HepG2 (cell line): ENCODE measurements around the gene ZDHHC7. TPM values are rescaled to one million over a fixed set of nuclear protein-coding genes. Genes with fewer than 3 reads are reported as not detected.

Source experiments
- ATM ChIP-seq: fragments of 450-650 bp; IDR thresholded peaks from 2 replicates; pipeline ENCODE4 v1.7.1; 2017; ENCODE audit warnings: mild to moderate bottlenecking, borderline replicate concordance
- EP300 ChIP-seq, 3 experiments: sonication (generic) in 1 of 3; formaldehyde crosslinking in 1 of 3; IDR thresholded peaks; 2 replicates each; pipeline versions ENCODE4 v1.5.1 to v1.6.1; 2011 to 2020; ENCODE audit warnings: low read depth in 2 of 3, low read length in 2 of 3, borderline replicate concordance in 1 of 3, improper control_type of control experiment in 1 of 3, mild to moderate bottlenecking in 1 of 3, missing genetic modification reagents in 1 of 3, moderate library complexity in 1 of 3
- HNF4G ChIP-seq, 2 experiments: sonication (generic) in 1 of 2; formaldehyde crosslinking in 1 of 2; IDR thresholded peaks; 2 replicates each; pipeline versions ENCODE4 v1.4.0 to v1.6.1; 2011 to 2020; ENCODE audit warnings: borderline replicate concordance in 2 of 2, low read depth in 2 of 2, mild to moderate bottlenecking in 2 of 2, low read length in 1 of 2, missing genetic modification reagents in 1 of 2, moderate library complexity in 1 of 2
- JUN ChIP-seq: sonication (generic); formaldehyde crosslinking; IDR thresholded peaks from 2 replicates; pipeline ENCODE4 v1.4.0; 2020; ENCODE audit warnings: mild to moderate bottlenecking, missing genetic modification reagents
- KLF12 ChIP-seq: sonication (generic); formaldehyde crosslinking; IDR thresholded peaks from 2 replicates; pipeline ENCODE4 v1.4.0; 2020; ENCODE audit warnings: missing genetic modification reagents, borderline replicate concordance
- NBN ChIP-seq: fragments of 450-650 bp; conservative IDR thresholded peaks from 2 replicates; pipeline ENCODE4 v1.6.1; 2017
- PATZ1 ChIP-seq: sonication (generic); formaldehyde crosslinking; IDR thresholded peaks from 2 replicates; pipeline ENCODE4 v1.4.0; 2020; ENCODE audit warnings: missing genetic modification reagents
- POLR2A ChIP-seq, 2 experiments: IDR thresholded peaks; 2 replicates each; pipeline ENCODE4 v1.6.1; 2011; ENCODE audit warnings: low read depth in 2 of 2, low read length in 2 of 2, mild to moderate bottlenecking in 1 of 2, moderate library complexity in 1 of 2; ENCODE audit not compliant: insufficient read depth in 1 of 2
- SMC3 ChIP-seq: IDR thresholded peaks from 2 replicates; pipeline ENCODE4 v1.6.1; 2011; ENCODE audit warnings: low read length, improper control_type of control experiment
- TEAD3 ChIP-seq: optimal IDR thresholded peaks from 2 replicates; pipeline ENCODE3; 2016; ENCODE audit warnings: borderline replicate concordance
- YY1 ChIP-seq: IDR thresholded peaks from 2 replicates; pipeline ENCODE4 v1.6.1; 2011; ENCODE audit warnings: low read length, low read depth, moderate library complexity, mild to moderate bottlenecking; ENCODE audit not compliant: insufficient read depth, insufficient replicate concordance
- ZBTB39 ChIP-seq: sonication (generic); formaldehyde crosslinking; IDR thresholded peaks from 2 replicates; pipeline ENCODE4 v1.5.0; 2020; ENCODE audit warnings: missing genetic modification reagents
- ZKSCAN5 ChIP-seq: sonication (generic); formaldehyde crosslinking; IDR thresholded peaks from 2 replicates; pipeline ENCODE4 v1.5.1; 2020; ENCODE audit warnings: mild to moderate bottlenecking, missing genetic modification reagents
- ZMYM3 ChIP-seq: sonication (generic); formaldehyde crosslinking; IDR thresholded peaks from 2 replicates; pipeline ENCODE4 v1.5.1; 2020; ENCODE audit warnings: mild to moderate bottlenecking, missing genetic modification reagents
- ZNF18 ChIP-seq: sonication (generic); formaldehyde crosslinking; IDR thresholded peaks from 2 replicates; pipeline ENCODE4 v1.8.0; 2022; ENCODE audit warnings: mild to moderate bottlenecking, missing genetic modification reagents; ENCODE audit not compliant: insufficient replicate concordance
- ZNF607 ChIP-seq: sonication (generic); formaldehyde crosslinking; IDR thresholded peaks from 2 replicates; pipeline ENCODE4 v1.5.1; 2020; ENCODE audit warnings: missing genetic modification reagents, mild to moderate bottlenecking, borderline replicate concordance
- ZNF644 ChIP-seq: IDR thresholded peaks from 2 replicates; pipeline ENCODE4 v1.6.1; 2016; ENCODE audit warnings: low read depth
- ZNF761 ChIP-seq: sonication (generic); formaldehyde crosslinking; conservative IDR thresholded peaks from 2 replicates; pipeline ENCODE4 v1.4.0; 2020; ENCODE audit warnings: mild to moderate bottlenecking, missing genetic modification reagents
- polyA plus RNA-seq, 8 experiments: library from polyadenylated mRNA; depleted of rRNA in 3 of 8; stranded (reverse) in 7 of 8; unstranded in 1 of 8; fragments of >200 nt; fragmentation: Illumina TruSeq in 4 of 8; extraction: Trizol in 4 of 8; gene quantifications; 2 replicates each; pipeline versions ENCODE4 v1.2.1 to v1.2.3, GENCODE V29; 2011 to 2016; ENCODE audit warnings: low read depth in 4 of 8, missing spikeins in 1 of 8, mixed read lengths in 1 of 8; ENCODE audit not compliant: insufficient read depth in 1 of 8
- total RNA-seq, 5 experiments: library from RNA; depleted of rRNA; stranded (reverse); fragments of >200 nt; fragmentation: Illumina TruSeq; extraction: Trizol; gene quantifications; 2 replicates each; pipeline ENCODE4 v1.2.3, GENCODE V29; 2016; ENCODE audit warnings: low read depth in 1 of 5
- TF ChIP-seq, protein P1 (sequence below): sonication (generic); formaldehyde crosslinking; IDR thresholded peaks from 2 replicates; pipeline ENCODE4 v1.4.0; 2020; ENCODE audit warnings: missing genetic modification reagents
- TF ChIP-seq, protein P2 (sequence below): sonication (generic); formaldehyde crosslinking; IDR thresholded peaks from 2 replicates; pipeline ENCODE4 v1.8.1; 2023; ENCODE audit warnings: mild to moderate bottlenecking, inconsistent platforms, moderate library complexity, missing genetic modification reagents, borderline replicate concordance

Gene ZDHHC7
- total and polyA plus RNA-seq, 2 of the 13 experiments (the other 11 are each of a cell fraction or from before 2014, with no cell fraction given): 46.8 to 67.6 TPM

DNA sequence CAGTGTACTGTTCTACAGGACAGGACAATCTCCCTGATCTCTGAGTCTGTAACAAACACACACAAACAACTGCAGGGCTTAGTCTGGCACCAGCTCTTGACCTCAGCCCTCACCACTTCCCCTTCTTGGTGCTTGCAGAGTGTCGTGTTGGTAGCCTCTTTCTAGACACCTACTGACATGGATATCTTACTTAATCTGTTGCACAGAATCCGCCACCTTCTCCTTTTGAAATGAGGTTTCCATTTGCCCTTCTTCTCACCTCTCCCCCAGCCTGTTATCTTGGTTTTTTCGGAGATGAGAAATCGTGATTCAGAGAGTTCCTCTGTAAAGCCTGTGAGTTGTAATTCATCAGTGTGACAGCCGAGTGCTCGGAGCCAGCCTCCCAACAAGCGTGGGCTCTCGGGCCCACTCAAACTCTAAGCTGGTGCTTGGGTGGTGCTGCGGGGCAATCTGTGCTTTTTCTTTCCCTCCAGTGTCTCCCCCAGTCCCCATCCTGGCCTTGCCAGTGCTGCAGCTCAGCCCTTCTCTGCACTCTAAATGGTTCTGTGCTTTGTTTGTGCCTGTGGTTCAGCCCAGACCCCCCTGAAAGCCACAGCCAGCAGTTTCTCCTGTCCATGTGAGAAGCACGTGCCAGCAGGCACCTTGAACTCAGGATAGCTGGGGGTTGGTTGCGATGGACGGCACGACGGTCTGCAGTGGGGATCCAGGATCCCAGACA, 44.3 kb upstream of the ZDHHC7 start (continued):
- no peak for TF ChIP-seq PATZ1 (CRISPR knock-in tag)
- peak; percentile 36; the same call in 1 of the 2 replicates for TF ChIP-seq ZNF644 (CRISPR knock-in tag)
- no peak for TF ChIP-seq SMC3
- TF ChIP-seq KLF12 (CRISPR knock-in tag): peak; percentile 66; the same call in 1 of the 2 replicates
- 0 out of 2 replicates have a peak, but pooled peaks have one; percentile 46 for TF ChIP-seq ZNF761
- peak; percentile 59; the same call in 1 of the 2 replicates for TF ChIP-seq JUN (CRISPR knock-in tag)
- TF ChIP-seq, protein P1, sequence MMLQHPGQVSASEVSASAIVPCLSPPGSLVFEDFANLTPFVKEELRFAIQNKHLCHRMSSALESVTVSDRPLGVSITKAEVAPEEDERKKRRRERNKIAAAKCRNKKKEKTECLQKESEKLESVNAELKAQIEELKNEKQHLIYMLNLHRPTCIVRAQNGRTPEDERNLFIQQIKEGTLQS: no peak
- no peak for TF ChIP-seq ZNF18 (CRISPR knock-in tag)
- 0 out of 2 replicates have a peak, but pooled peaks have one; percentile 55 for TF ChIP-seq ZNF607 (CRISPR knock-in tag)
- no peak for TF ChIP-seq HNF4G (IDR thresholded peaks at IDR 0.05; ENCODE audit: borderline replicate concordance, low read depth, low read length)
- TF ChIP-seq HNF4G (CRISPR knock-in tag; IDR thresholded peaks at IDR 0.05; ENCODE audit: borderline replicate concordance, low read depth): 0 out of 2 replicates have a peak, but pooled peaks have one; percentile 41
- TF ChIP-seq, protein P2, sequence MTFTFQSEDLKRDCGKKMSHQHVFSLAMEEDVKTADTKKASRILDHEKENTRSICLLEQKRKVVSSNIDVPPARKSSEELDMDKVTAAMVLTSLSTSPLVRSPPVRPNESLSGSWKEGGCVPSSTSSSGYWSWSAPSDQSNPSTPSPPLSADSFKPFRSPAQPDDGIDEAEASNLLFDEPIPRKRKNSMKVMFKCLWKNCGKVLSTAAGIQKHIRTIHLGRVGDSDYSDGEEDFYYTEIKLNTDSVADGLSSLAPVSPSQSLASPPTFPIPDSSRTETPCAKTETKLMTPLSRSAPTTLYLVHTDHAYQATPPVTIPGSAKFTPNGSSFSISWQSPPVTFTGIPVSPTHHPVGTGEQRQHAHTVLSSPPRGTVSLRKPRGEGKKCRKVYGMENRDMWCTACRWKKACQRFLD (CRISPR knock-in tag): 0 out of 2 replicates have a peak, but pooled peaks have one; percentile 89
- TF ChIP-seq EP300 (IDR thresholded peaks at IDR 0.05; ENCODE audit: low read depth in 2 of 2, low read length in 2 of 2): no peak
- TF ChIP-seq EP300 (CRISPR knock-in tag; IDR thresholded peaks at IDR 0.05; ENCODE audit: borderline replicate concordance): peak; percentile 31; the same call in 1 of the 2 replicates
- no peak for TF ChIP-seq YY1
- no peak for TF ChIP-seq NBN
- no peak for TF ChIP-seq TEAD3
- no peak; the same call in 1 of the 2 replicates for TF ChIP-seq ZKSCAN5 (CRISPR knock-in tag)
- no peak for TF ChIP-seq POLR2A (IDR thresholded peaks at IDR 0.05; ENCODE audit: insufficient read depth in 1 of 2, low read depth in 2 of 2, low read length in 2 of 2)
- TF ChIP-seq ATM: no peak
- TF ChIP-seq ZBTB39 (CRISPR knock-in tag): no peak
- no peak; the same call in 1 of the 2 replicates for TF ChIP-seq ZMYM3
